Amniotic epithelial cell (primary cell): ENCODE measurements around the gene ECE2.

ENCODE experiments used
- DNase-seq: peaks from one replicate; pipeline ENCODE4 v3.0.0-alpha.2; 2010; ENCODE audit warnings: low read depth

Gene ECE2

GRCh38 chr3:184314700-184315542, 39.1 kb downstream of the ECE2 start:
- peak; percentile 63 for DNase-seq

- DNase-seq, result no peak
Observed at GRCh38 chr3:184315543-184315867, 39.7 kb downstream of the ECE2 start.

- DNase-seq, result no peak
Observed at GRCh38 chr3:184315871-184316661, 40.2 kb downstream of the ECE2 start.

DNA sequence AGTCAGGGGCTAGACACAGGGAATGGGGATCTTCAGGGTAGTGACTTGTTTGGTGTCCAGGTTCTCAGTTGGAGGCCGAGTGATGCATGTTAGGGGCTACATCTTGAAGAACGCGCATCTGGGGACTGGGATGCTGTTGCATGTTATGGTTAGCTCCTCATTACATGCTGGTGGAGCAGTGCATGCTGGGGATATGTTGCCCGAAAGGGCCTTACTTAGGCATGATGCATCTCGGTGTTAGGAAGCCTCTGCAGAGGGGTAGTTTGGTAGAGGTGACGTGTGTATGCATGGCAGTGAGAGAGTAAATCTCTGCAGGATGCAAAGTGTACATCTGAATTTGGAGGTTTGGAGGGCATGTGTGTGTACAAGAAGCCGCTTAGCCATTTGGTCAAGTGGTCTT, 41.0 kb downstream of the ECE2 start:
- no peak for DNase-seq

DNA sequence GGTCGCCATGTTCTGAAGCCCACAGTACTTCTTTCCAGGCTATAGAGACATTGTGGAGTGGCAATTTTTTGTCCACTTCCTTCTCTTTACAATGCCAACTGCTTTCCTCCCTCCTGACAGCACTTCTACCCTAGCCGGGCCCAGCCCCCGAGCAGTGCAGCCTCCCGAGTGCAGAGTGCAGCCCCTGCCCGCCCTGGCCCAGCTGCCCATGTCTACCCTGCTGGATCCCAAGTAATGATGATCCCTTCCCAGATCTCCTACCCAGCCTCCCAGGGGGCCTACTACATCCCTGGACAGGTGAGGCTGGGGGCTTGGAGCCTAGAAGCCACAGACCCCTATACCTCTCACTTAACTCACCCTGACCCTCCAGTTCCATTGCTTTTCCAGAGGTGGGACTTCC, 41.4 kb downstream of the ECE2 start:
- DNase-seq, result no peak

- DNase-seq, result peak; percentile 93
Observed at GRCh38 chr3:184320104-184320445, 44.3 kb downstream of the ECE2 start.

DNA sequence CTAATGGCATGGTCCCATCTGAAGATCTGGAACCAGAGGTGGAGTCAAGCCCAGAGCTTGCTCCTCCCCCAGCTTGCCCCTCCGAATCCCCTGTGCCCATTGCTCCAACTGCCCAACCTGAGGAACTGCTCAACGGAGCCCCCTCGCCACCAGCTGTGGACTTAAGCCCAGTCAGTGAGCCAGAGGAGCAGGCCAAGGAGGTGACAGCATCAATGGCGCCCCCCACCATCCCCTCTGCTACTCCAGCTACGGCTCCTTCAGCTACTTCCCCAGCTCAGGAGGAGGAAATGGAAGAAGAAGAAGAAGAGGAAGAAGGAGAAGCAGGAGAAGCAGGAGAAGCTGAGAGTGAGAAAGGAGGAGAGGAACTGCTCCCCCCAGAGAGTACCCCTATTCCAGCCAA, 45.8 kb downstream of the ECE2 start:
- no peak for DNase-seq

GRCh38 chr3:184322731-184323487, 47.1 kb downstream of the ECE2 start:
- no peak for DNase-seq

DNA sequence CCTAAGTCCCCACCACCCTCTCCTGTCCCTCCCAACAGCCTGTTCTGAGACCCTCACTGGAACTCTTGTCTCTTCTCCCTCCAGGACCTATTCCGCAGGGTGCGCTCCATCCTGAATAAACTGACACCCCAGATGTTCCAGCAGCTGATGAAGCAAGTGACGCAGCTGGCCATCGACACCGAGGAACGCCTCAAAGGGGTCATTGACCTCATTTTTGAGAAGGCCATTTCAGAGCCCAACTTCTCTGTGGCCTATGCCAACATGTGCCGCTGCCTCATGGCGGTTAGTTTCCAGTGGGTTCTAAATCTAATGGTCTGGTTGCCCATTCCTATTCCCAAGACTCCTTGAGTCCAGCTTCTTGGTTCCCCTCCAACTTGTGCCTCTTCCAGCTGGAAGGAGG, 47.9 kb downstream of the ECE2 start:
- no peak for DNase-seq

GRCh38 chr3:184325269-184325668, 49.4 kb downstream of the ECE2 start:
- DNase-seq, result no peak

- no peak for DNase-seq
Observed at GRCh38 chr3:184325715-184326369, 50.0 kb downstream of the ECE2 start.

- no peak for DNase-seq
Observed at GRCh38 chr3:184327171-184327570, 51.3 kb downstream of the ECE2 start.

DNA sequence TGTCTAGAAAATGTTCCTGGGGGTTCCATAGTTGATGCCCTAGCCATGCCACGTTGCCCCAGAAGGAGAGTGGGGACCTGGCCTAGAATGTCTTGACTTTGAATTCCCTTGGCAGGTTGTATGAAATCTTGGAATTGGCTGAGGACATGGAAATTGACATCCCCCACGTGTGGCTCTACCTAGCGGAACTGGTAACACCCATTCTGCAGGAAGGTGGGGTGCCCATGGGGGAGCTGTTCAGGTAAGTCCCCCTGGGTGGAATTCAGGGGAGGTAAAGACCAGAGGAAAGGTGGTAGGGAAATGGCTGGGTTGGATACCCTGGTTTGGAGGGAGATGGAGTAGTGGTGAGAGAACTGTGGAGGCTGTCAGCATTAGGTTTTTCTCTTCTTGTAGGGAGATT, 52.7 kb downstream of the ECE2 start:
- DNase-seq, result no peak

DNA sequence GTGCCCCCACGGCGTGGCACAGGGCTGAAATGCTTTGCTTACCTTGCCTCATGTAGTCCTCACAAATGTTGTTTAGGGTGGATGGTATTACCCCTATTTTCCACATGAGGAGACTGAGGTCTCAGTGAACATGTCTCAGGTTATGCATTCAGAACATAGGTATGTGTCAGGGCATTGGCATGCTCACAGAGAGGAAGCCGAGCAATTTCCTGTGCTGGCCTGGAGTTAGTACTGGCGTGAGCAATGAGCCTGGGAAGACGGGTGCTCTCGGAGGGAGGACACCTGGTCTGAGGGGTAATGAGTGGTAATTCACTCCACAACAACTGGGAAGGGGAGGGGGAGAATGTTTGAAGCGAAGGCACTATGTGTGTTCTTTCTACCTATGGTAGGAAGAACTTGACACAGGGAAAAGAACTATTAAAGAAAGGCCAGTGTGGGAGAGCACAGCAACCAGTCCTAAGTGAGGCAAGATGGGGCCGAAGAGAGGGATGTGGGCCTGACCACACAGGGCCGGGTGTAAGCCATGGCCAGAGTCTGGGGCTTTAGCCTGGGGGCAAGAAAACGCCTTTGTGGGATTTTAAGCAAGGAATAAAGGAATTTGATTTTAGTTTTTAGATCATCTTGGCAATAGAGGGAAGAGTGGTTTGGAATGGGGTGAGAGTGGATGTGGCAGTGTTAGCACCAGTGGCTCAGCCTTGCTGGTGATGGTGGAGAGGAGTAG, 56.7 kb downstream of the ECE2 start:
- peak; percentile 91 for DNase-seq

GRCh38 chr3:184333190-184333589, 57.4 kb downstream of the ECE2 start:
- no peak for DNase-seq

DNA sequence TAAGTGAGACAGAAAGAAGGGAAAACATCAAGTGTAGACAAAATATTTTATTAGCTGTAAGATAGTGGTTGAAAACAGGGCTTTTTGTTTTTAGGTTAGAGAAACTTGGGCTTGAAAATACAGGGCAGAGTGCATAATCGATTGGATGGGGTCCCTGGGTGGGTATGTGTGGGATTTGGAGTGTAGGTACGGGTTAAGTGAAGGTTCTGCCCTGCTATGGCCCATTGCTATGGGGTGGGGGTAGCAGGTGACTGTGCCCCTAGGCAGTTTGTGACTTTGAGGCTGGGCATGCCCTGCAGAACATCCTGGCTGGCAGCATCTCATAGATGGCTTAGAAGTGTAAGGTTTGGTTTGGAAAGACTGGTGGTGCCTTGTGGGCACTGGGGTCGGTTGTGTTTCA, 57.9 kb downstream of the ECE2 start:
- DNase-seq, result no peak

DNA sequence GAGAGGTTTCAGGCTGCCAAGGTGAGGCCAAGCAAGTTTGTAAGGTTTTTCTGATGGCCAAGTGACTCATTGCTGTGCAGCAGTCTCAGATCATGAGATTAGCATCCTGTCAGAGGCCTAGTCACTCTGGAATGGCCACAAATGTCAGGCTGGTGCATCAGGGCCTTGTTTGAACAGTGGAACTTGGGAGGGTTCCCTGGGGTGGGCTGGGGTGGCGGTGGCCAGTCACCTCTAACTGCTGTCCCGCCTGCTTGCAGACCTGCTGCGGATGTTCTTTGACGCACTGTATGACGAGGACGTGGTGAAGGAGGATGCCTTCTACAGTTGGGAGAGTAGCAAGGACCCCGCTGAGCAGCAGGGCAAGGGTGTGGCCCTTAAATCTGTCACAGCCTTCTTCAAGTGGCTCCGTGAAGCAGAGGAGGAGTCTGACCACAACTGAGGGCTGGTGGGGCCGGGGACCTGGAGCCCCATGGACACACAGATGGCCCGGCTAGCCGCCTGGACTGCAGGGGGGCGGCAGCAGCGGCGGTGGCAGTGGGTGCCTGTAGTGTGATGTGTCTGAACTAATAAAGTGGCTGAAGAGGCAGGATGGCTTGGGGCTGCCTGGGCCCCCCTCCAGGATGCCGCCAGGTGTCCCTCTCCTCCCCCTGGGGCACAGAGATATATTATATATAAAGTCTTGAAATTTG, 58.8 kb downstream of the ECE2 start:
- peak; percentile 34 for DNase-seq

- DNase-seq, result peak; percentile 22
Observed at GRCh38 chr3:184335291-184335660, 59.5 kb downstream of the ECE2 start.

DNA sequence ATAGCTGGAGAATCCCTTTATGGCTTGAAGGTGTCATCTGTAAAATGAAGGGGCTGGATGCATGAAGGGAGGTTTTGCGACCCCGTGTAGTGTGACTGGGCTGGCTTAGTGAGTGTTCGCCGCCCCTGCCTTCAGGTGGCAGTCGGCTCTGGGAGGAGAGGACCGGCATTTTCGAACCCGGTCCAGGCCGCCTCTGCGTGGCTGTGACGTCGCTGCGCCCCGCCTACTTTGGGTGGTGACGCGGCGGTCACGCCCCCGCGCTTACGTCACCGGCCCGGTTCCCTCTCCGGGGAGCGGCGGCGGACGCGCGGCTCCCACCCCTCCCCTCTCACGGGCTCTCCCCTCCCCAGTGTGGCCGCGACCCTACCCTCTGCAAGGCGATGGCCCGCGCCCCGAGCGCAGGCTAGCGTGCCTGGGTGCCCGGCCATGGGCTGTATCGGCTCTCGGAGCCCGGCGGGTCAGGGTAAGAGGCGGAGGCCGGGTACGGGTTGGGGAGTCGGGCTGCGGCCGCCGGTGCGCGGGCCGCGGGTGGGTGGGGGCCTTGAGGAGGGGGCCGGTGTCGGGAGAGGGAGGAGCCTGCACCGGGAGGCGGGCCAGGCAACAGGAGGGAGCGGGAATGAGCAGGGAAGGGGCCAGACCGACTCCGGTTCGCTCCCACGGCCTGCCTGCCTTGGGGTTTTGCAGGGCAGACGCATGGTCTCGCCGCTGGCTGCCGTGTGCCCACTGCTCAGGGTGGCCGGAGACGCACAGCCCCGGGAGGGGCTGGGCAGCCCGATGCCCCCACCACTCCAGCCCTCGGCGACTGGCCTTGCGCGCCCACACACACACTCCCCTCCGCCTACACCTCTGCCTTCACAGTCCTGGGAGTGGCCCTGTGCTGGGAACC, 60.1 kb downstream of the ECE2 start:
- DNase-seq, result peak; percentile 60
